Measurements from ENCODE around the gene VPS37B.

VPS37B gene

DNA sequence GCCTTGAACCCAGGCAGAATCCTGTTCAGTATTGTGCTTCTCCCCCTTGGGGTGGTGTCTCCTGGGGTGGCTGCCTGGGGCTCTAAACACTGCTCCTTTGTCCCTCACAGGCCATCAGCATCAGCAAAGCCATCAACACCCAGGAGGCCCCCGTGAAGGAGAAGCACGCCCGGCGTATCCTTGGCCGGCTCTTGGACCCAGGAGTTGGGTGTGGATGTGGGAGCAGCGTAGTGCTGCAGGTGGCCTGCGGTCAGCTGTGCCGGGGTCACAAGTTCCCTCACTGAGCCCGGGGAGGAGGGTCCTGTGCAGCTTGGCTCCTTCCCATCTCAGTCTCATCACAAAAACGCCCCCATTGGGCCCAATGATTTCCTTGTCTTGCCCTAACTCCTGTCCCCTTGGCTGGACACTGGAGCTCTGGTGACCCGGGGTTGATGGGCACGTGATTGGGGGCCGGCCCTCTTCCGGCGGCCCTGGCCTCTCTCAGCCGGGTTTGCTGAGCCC lies 48.0 kb downstream of the VPS37B start:
- DNase-seq (ENCODE audit: insufficient read length, low spot score) (no peak), FAIRE-seq (no peak)
- no peak for TF ChIP-seq POLR2A (IDR thresholded peaks at IDR 0.05; ENCODE audit: low read depth, low read length)

DNA sequence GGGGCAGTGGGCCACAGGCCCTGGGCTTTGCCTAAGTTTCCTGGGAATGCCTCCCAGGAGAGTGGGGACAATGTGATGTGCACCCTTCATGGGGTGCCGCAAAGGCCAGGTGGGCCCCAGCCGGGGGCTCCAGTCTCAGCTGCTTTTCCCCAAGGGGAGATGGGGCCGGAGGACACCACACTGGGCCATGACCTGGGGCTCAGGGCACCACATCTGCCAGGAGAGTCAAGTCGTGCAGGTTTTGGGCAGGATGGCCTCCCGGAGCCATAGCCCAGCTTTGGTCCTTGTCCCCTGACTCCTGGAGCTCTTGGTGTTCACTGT lies 48.4 kb downstream of the VPS37B start:
- no peak for DNase-seq (ENCODE audit: insufficient read length, low spot score)
- FAIRE-seq: no peak
- TF ChIP-seq POLR2A (IDR thresholded peaks at IDR 0.05; ENCODE audit: low read depth, low read length): no peak
- TF ChIP-seq TAF1 (IDR thresholded peaks at IDR 0.05; ENCODE audit: low read depth, low read length): no peak
- TF ChIP-seq PAX5 (IDR thresholded peaks at IDR 0.05; ENCODE audit: insufficient read depth, low read length, severe bottlenecking): no peak
- no peak for TF ChIP-seq POU2F2 (IDR thresholded peaks at IDR 0.05; ENCODE audit: low read depth, low read length)
- no peak for TF ChIP-seq SPI1 (IDR thresholded peaks at IDR 0.05; ENCODE audit: low read depth, low read length)

DNA sequence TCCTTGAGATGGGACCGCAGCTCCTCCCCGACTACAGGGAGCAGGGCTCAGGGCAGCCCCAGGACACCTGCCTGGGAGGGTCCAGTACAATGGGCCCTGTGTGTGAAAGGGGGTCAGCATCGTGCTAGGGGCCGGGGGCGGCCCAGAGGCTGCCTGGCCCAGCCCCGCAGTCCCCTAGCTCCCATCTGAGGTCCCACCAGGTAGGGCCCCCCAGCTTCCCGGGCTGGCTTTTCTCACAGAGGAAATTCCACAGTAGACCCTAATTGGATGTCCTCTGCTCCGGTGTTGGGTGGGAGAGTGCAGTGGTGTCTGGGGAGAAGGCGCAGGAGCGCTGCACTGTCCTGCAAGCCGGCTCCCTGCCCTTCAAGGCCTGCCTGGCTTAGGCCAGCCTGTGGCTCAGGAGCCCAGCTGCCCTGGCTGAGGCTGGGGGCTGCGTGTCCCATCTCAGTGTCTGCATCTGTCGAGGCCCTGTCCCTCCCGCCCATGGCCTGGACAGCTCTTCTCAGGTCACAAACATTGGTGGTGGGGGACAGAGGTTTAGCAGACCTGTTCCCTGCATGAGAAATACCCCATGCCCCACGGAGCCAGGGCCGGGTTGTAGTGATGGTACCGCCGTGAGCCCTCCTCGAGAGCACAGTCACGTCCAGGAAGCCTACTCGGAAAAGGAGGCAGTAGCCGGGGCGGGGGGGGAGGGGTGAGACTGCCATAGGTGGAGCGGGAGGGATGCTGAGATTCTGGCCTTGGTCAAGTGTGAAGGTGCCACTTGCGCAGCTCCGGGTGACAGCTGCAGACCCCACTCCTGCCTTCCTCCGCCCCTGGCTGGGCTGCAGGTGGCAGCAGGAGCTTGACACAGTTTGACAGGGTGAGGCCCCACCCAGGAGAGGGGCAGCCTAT lies 49.1 kb downstream of the VPS37B start:
- no peak for DNase-seq (ENCODE audit: insufficient read length, low spot score)

DNA sequence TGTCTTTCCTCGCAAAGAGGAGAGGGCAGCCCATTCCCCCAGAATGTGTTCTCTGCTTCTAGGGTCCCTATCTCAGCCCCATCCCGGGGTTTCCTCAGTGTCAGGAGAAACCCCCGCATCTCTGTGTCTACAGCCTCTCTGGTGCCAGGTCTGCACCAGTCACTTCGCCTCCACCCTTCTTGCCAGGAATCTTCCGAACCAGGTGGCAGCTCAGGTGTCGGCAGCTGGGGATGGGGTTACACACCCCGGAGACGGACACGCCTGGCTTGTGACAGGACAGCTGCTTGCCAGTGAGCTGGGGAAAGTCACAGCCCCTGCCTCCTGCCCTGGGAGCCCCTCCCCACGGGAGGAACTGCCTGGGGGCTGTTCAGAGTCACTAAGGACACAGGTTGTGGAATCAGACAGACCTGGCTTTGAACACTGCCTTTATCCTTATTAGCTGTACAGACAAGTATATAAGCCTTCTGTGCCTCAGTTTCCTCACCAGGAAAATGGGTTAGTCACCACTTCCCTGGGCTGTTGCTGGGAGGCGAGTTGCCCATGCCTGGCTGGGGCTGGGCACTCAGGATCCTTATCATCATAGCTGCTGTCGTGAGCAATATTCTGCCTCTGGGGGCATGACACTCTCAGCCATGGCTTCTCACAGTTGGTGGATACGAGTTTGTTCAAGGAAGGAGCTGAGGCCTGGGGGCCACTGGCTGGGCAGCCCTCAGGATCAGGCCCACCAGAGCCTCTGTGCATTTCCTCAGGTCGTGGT lies 49.9 kb downstream of the VPS37B start:
- no peak for DNase-seq (ENCODE audit: insufficient read length, low spot score)
- FAIRE-seq: no peak

More for the DNA sequence above, 49.1 kb downstream of the VPS37B start:
- no peak for FAIRE-seq
- no peak for TF ChIP-seq TAF1 (IDR thresholded peaks at IDR 0.05; ENCODE audit: low read depth, low read length)
- TF ChIP-seq POLR2AphosphoS5 (IDR thresholded peaks at IDR 0.05; ENCODE audit: low read depth, low read length): no peak
- TF ChIP-seq POU2F2 (IDR thresholded peaks at IDR 0.05; ENCODE audit: low read depth, low read length): no peak
- TF ChIP-seq PAX5 (IDR thresholded peaks at IDR 0.05; ENCODE audit: insufficient read depth, low read length, severe bottlenecking): no peak
- TF ChIP-seq SPI1 (IDR thresholded peaks at IDR 0.05; ENCODE audit: low read depth, low read length): no peak
- no peak for TF ChIP-seq POLR2A (IDR thresholded peaks at IDR 0.05; ENCODE audit: low read depth, low read length)

DNA sequence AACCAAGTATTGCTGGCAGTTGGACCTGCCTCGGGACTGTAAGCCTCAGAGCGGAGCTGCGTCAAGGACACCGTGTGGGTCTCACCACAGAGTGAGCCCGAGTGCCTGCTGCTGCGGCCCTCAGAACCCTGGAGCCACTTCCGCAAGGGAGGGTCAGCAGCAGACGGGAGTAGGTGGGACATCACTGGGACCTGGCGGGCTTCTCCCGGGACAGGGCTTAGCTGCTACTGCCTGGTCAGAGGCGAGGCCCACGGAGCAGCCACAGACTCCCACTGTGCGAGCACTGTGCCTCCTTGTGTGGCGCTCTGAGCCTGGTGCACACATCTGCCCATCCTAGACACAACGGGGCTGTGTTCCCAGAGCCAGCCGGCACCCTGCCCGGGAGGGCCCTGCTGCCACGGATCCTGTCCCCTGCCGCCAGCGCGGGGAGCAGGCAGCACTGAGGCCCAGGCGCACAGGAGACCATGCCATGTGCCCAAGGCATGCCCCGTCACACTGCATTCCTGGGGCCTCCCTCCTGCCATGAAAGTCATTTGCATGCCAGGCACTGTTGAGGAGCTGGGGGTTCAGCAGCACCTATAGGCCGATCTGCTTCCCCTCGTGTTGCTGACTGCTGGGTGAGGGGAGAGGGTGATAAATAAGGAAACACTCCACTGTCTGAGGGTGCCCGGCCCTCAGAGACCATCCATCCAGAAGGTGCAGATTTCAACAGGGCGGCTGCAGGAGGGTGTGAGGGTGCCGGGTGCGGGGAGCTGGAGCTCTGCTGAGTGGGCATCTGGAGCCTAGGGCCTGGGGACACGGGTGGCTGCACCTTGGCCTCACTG lies 50.7 kb downstream of the VPS37B start:
- no peak for DNase-seq (ENCODE audit: insufficient read length, low spot score)
- FAIRE-seq: no peak
- TF ChIP-seq POU2F2 (IDR thresholded peaks at IDR 0.05; ENCODE audit: low read depth, low read length) (no peak), POLR2A (IDR thresholded peaks at IDR 0.05; ENCODE audit: low read depth, low read length) (no peak), SPI1 (IDR thresholded peaks at IDR 0.05; ENCODE audit: low read depth, low read length) (no peak), PAX5 (IDR thresholded peaks at IDR 0.05; ENCODE audit: insufficient read depth, low read length, severe bottlenecking) (no peak), TAF1 (IDR thresholded peaks at IDR 0.05; ENCODE audit: low read depth, low read length) (no peak), POLR2AphosphoS5 (IDR thresholded peaks at IDR 0.05; ENCODE audit: low read depth, low read length) (no peak)

More for the DNA sequence above, 49.9 kb downstream of the VPS37B start:
- no peak for TF ChIP-seq SPI1 (IDR thresholded peaks at IDR 0.05; ENCODE audit: low read depth, low read length)
- no peak for TF ChIP-seq PAX5 (IDR thresholded peaks at IDR 0.05; ENCODE audit: insufficient read depth, low read length, severe bottlenecking)
- TF ChIP-seq POU2F2 (IDR thresholded peaks at IDR 0.05; ENCODE audit: low read depth, low read length): no peak
- no peak for TF ChIP-seq POLR2AphosphoS5 (IDR thresholded peaks at IDR 0.05; ENCODE audit: low read depth, low read length)
- no peak for TF ChIP-seq TAF1 (IDR thresholded peaks at IDR 0.05; ENCODE audit: low read depth, low read length)
- no peak for TF ChIP-seq POLR2A (IDR thresholded peaks at IDR 0.05; ENCODE audit: low read depth, low read length)

DNA sequence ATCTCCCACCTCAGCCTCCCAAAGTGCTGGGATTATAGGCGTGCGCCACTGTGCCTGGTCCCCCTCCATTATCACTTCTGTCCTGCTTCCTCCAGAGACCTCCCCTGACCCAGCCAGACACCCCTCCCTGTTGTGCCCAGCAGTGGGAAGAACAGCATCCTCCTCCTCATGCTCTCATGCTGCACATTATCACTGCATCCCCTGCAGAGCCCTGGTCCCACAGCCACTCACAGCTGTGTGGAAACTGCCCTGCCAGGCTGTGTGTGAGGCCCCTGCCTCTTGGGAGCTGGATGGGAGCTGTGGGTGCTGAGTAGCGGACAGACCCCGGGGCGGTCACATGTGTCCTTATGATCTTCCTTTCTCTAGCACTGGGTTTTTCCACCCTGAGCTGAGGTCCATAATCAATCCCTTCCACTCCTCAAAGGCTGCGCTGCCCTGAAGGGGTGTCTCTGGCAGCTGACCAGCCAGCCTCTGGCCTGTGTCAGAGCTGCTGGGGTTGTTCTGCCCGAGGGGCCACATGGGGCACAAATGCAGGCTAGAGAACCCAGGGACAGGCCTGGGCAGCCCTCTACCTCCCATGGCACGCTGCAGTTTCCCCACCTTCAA lies 51.5 kb downstream of the VPS37B start:
- DNase-seq (ENCODE audit: insufficient read length, low spot score) (no peak), FAIRE-seq (no peak)
- no peak for TF ChIP-seq PAX5 (IDR thresholded peaks at IDR 0.05; ENCODE audit: insufficient read depth, low read length, severe bottlenecking)
- TF ChIP-seq SPI1 (IDR thresholded peaks at IDR 0.05; ENCODE audit: low read depth, low read length): no peak
- TF ChIP-seq POLR2AphosphoS5 (IDR thresholded peaks at IDR 0.05; ENCODE audit: low read depth, low read length): no peak
- TF ChIP-seq TAF1 (IDR thresholded peaks at IDR 0.05; ENCODE audit: low read depth, low read length): no peak
- TF ChIP-seq POU2F2 (IDR thresholded peaks at IDR 0.05; ENCODE audit: low read depth, low read length): no peak
- TF ChIP-seq POLR2A (IDR thresholded peaks at IDR 0.05; ENCODE audit: low read depth, low read length): no peak

DNA sequence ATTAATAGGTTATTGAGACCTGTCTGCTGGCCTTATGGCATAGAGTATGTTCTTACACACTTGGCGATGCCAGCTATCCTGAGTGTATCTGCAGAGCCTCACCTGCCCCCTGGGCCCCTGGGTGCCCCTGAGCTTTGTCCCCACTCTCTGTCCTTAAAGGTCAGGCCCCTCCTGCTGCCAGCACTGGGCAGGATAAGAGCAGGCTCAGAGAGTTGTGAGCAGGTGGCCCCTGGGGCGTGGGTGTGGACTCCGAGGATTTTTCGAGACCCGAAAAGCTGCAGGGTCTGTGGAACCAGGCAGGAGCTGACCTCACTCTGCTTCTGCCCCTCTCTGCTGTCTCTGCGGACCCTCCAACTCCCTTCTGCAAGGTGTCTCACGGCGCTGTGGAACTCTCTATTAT lies 52.5 kb downstream of the VPS37B start:
- no peak for DNase-seq (ENCODE audit: insufficient read length, low spot score)
- FAIRE-seq: no peak
- TF ChIP-seq POLR2AphosphoS5 (IDR thresholded peaks at IDR 0.05; ENCODE audit: low read depth, low read length) (no peak), PAX5 (IDR thresholded peaks at IDR 0.05; ENCODE audit: insufficient read depth, low read length, severe bottlenecking) (no peak), TAF1 (IDR thresholded peaks at IDR 0.05; ENCODE audit: low read depth, low read length) (no peak), POLR2A (IDR thresholded peaks at IDR 0.05; ENCODE audit: low read depth, low read length) (no peak), POU2F2 (IDR thresholded peaks at IDR 0.05; ENCODE audit: low read depth, low read length) (no peak), SPI1 (IDR thresholded peaks at IDR 0.05; ENCODE audit: low read depth, low read length) (no peak)

DNA sequence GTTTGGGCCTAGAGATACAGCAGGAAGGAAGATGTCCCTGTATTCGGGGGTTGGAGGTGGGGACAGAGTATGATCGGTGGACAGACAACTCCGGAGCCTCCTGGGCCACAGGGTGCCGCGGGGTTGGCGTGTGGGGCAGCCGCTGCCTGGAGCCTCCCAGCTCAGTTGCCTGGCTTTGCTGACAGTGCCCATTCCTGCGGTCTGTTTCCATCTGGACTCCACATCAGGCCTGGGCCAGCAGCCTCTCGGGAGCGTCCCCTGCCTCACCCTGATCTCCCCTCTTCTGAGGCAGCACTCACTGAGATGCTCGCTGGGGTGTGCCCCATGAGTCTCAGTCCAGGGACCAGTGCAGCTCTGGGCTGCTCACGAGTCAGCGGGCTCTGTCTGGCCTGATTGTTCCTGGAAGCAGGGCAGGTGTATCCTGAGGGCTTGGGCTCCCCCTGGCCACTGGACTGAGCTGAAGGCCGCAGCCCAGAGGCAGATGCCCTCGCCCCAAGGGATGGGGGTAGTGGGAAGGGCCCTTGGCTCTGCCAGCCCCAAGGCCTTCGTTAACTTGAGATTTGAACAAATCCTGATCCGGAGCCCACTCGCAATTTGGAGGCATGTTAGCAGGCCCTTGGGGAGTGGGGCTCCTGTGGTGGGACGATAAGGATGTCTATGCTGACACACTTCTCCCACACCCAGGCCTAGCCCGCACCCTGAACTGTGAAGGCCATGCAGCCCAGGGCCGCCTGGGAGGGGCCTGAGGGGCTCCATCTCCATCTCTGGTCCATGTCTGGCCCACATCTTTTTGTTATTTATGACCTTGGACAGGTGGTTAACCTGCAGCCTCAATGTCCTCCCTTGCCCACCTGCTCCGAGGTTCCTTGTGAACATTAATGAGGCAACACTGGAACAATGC lies 53.2 kb downstream of the VPS37B start:
- no peak for TF ChIP-seq POLR2A (IDR thresholded peaks at IDR 0.05; ENCODE audit: low read depth, low read length)
- TF ChIP-seq SPI1 (IDR thresholded peaks at IDR 0.05; ENCODE audit: low read depth, low read length): no peak
- no peak for TF ChIP-seq POLR2AphosphoS5 (IDR thresholded peaks at IDR 0.05; ENCODE audit: low read depth, low read length)
- TF ChIP-seq POU2F2 (IDR thresholded peaks at IDR 0.05; ENCODE audit: low read depth, low read length): no peak
- no peak for TF ChIP-seq PAX5 (IDR thresholded peaks at IDR 0.05; ENCODE audit: insufficient read depth, low read length, severe bottlenecking)
- no peak for TF ChIP-seq TAF1 (IDR thresholded peaks at IDR 0.05; ENCODE audit: low read depth, low read length)
- FAIRE-seq (no peak), DNase-seq (ENCODE audit: insufficient read length, low spot score) (peak; percentile 24)

All from GM12891 (cell line).